Testis (tissue), 2 donors: ENCODE measurements around the gene CLASRP.

ENCODE experiments used
- CTCF ChIP-seq, 3 experiments: fragments of 450-650 bp in 2 of 3; fragments of 200-600 bp in 1 of 3; sonication (generic) in 1 of 3; IDR thresholded peaks; one replicate each; pipeline ENCODE4 v1.5.1; 2016 to 2019; ENCODE audit warnings: antibody characterized with exemption in 3 of 3, mild to moderate bottlenecking in 2 of 3, moderate library complexity in 1 of 3
- POLR2A ChIP-seq: fragments of 450-650 bp; IDR thresholded peaks from one replicate; pipeline ENCODE4 v1.6.1; 2017; ENCODE audit warnings: antibody characterized with exemption, mild to moderate bottlenecking, moderate library complexity

DNA sequence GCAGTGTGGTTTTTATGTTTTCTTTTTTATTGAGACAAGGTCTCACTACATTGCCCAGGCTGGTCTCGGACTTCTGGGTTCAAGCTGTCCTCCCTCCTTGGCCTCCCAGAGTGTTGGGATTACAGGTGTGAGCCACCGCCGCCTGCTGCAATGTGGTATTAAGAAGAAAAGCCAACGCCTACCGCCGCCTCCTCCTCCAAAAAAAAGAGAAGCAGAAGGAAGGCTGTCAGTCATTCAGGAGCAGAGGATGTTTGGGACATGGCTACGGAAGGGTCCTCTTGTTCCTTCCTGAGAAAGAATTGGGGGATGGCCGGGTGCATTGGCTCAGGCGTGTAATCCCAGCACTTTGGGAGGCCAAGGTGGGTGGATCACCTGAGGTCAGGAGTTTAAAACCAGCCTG lies 55.3 kb downstream of the CLASRP start:
- no peak for TF ChIP-seq POLR2A
- TF ChIP-seq CTCF (IDR thresholded peaks at IDR 0.05), result no peak
